ENCODE results near the gene ARSH.
A peak's percentile ranks its signal among the peaks of the same experiment; 100 is the strongest.
"Not testable (repeated sequence)": the region's sequence is repeated elsewhere in the genome, so short reads cannot be mapped to it uniquely, and the experiment has no call there.

Gene ARSH, protein sequence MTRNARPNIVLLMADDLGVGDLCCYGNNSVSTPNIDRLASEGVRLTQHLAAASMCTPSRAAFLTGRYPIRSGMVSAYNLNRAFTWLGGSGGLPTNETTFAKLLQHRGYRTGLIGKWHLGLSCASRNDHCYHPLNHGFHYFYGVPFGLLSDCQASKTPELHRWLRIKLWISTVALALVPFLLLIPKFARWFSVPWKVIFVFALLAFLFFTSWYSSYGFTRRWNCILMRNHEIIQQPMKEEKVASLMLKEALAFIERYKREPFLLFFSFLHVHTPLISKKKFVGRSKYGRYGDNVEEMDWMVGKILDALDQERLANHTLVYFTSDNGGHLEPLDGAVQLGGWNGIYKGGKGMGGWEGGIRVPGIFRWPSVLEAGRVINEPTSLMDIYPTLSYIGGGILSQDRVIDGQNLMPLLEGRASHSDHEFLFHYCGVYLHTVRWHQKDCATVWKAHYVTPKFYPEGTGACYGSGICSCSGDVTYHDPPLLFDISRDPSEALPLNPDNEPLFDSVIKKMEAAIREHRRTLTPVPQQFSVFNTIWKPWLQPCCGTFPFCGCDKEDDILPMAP

DNA sequence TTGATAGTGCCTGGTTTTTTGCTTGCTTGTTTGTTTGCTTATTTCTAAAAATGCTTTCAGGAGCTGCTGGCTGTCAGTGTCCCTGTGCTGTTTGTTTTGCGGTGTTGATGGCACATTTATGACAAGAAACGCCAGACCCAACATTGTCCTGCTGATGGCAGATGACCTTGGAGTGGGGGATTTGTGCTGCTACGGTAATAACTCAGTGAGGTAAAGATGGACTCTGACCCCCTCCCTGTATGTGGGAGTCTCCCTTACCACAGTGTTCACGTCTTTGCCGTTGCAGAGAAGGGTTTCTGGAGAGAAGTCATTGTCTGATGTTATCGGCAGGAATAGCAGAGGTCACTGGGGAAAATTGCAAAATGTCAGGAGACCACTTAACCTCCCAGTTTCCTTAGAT, at the start of gene ARSH:
Gene ARSH, plus strand, starts transcription at position 52 of the 400 bp plus-strand sequence. Its CDS starts 67 bp downstream, at position 119.
- no peak for DNase-seq (ENCODE audit: low read depth in 3 of 3, low spot score in 1 of 3)

DNA sequence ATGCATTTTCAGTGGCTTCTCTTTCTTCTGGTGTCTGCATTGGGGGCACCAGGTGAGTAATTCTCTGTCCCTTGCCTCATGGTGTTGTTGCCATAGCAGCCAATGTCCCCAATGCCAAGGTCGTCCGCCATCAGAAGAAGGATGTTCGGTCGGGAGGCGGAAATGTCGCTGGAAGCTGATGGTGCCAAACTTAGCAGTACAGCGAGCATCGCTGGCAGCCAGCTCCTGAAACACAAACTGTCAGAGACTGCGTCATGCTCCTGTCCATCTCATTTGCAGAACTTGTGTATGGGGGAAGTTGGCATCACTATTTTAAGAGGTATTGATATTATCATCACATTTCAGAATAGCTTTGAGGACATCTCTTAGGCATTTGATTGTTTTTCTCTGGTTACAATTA, 48.1 kb upstream of the ARSH start:
- no peak for DNase-seq (ENCODE audit: low read depth in 3 of 3, low spot score in 1 of 3)

DNA sequence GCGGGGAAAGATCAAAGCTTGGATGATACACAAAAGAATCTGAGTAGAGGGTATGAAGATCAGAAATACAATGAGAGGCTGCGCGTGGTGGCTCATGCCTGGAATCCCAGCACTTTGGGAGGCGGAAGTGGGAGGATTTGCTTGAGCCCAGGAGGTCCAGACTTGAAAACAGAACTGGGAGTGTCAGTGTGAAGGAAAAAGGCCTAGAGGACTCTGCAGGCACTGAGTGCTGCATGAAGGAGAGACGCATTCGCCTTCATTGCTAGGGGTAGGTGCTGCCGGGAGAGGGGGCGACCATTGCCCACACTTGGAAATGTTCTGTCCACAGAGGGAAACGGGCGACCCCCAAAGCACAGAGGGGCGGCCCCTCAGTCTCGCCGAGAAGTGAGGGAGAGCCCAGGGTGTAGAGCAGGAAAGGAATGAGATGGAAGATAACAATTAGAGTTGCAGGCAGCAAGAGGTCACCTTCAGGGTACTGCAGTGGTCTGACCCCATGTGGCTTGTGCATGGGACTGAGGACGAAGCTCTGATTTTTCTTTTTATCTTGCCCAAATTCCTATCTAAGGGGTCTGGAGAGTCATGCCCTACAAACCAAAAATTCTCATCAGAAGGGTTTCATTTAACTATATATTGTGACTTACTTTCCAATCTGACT, 45.4 kb upstream of the ARSH start:
- DNase-seq (ENCODE audit: low read depth in 3 of 3, low spot score in 1 of 3) = no peak

DNA sequence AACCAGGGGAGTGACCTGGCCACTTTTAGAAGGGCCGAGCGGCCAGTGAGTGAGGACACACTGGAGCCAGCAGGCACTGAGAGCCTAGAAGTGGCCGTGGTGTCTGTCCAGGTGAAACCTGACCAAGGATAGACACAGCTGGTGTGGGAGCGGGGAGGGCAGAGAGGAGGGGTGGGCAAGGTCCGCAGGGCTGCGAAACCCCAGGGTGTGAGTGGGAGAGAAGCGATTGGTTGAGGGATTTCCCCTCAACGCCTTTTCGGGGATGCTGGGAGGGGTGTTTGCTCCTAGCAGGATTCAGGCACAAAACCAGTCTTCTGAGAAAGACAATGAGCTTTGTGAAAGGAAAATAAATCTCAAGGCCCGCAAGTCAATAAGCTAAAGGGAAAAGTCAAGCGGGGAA, 44.0 kb upstream of the ARSH start:
- DNase-seq (ENCODE audit: low read depth in 3 of 3, low spot score in 1 of 3) = no peak

DNA sequence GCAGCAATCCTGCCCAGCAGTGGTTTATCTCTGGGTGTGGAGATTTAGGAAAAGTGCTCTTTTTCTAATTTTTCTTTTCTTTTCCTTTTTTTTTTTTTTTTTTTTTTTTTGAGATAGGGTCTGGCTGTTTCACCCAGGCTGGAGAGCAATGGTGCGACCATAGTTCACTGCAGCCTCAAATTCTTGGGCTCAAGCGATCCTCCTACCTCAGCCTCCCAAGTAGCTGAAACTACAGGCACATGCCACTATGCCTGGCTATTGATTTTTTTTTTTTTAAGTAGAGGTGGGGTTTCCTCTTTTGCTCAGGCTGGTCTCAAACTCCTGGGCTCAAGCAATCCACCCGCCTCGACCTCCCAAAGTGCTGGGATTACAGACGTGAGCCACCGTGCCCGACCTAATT, 42.9 kb upstream of the ARSH start:
- not testable (repeated sequence) for DNase-seq (ENCODE audit: low read depth in 3 of 3, low spot score in 1 of 3)

DNA sequence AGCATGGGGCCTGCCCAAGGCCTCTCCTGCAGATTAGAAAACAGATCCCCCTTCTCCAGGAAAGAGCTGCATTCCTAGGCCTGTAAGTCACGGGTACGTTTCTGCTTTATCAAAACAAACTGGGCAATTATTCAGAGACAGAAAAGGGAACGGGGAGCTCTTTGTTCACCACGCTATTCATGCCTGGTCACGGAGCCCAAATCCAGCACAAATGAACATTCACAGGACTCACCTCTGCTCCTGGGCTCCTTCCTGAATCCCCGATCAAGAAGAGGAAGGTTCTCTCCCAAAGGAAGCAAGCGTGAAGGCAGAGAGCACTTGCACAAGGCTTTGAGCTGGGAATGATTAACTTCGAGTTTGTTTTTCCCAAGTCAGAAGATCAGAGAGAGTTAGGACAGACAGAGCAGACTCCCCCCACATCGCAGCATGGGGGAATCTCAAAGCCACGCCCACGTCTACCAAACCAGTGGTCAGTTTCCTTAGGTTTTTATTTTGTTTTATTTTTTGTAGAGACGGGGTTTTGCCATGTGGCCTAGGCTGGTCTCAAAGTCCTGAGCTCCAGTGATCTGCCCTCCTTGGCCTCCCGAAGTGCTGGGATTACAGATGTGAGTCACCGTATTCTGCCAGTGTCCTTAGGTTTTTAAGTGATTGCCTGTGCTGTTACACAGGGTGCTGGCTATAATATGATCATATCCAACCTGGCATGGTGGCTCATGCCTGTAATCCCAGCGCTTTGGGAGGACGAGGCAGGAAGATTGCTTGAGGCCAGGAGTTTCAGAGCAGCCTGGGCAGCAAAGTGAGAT, 42.2 kb upstream of the ARSH start:
- DNase-seq (ENCODE audit: low read depth in 3 of 3, low spot score in 1 of 3) = not testable (repeated sequence)

DNA sequence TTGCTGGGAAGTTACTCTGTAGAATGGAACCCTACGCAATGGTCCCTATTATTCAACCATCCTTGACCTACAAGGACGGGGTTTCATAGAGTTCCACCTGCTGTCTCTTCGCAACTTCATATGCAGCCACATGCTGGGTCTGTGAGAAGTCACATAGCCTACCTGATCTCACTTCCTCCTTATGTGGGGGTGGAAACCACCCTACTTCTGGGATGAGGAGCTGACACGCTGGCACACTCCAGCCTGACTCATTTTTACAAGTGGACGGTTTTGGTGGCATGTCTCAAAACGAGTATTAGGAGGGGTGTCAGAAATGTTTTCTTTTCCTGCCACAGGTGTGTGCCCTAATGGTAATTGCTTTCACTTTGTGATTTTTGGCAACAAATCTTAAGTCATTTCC, 40.4 kb upstream of the ARSH start:
- no peak for DNase-seq (ENCODE audit: low read depth in 3 of 3, low spot score in 1 of 3)

DNA sequence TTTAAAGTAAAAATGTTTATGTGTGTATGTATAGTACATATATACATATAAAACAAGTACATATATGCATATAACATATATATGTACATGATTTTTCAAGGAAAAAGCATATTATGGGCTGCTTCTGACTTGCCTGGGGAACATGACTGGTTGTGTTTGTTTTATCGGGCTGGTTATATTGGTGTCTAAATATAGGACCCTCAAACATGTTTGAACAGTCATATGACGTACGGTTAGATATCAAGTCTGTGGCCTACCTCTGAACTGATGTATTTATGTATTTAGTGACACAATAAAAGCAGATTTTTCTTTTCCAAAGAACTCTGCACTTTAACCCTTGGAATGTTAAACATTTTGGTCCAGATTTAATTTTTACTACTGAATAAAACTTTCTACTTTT, 39.3 kb upstream of the ARSH start:
- DNase-seq (ENCODE audit: low read depth in 3 of 3, low spot score in 1 of 3) = no peak

DNA sequence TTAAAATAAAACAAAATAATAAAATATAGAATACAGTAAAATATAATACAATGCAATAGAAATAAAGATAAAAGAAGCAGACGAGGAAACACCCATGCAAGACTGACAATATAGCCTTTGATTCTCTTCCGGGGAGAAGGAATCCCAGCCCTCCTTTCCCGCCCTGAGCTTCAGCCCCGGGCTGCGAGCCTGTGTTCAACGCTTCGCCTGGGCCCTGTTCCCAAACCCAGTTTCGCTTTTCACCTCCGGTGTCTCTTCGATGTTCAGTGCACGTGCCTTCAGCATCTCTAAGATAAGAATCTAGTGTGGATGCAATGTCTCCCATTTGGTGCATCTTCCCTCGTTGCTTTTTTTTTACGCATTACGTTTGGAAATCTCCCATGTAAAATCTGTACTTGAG, 38.8 kb upstream of the ARSH start:
- DNase-seq (ENCODE audit: low read depth in 3 of 3, low spot score in 1 of 3) = no peak

DNA sequence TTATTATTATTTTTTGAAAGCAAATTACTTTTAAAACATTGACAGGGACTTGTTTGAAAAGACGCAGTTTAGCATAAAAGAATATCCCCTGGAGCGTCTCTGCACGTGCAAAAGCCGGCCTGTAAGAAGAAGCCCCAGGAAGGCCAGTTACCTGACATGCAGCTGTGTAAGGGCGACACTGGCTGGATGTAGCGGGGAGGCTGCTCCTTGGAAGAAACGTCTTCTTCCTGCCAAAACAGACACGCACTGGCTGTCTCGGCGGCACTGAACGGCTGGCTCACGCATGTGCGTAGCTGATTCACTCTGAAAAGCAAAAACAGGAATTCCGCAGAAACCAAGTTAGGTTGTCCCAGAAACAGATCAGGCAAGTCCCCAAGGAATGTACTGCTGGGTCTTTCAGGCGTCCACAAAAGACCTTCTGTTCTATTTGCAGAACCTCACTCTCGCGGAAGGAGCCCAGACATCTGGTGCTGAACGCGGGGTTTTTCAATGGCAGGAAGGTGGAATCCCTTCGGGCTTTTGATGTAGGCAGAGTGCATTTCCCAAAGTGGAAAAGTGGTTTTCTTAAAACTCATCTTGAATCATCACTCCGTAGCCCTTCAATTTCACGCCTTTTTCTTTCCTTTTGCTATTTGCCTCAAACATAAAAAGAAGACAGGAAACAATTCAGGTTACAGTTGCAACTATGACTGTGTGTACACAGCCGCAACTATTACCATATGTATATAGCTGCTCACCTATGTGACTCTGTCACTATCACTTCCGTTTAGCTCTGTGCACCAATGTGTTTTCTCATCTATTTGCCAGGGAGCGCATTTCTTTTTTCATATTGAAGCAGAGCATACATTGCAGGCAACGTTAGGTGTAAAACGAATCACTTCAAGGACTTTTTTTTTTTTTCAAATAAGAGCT, 38.1 kb upstream of the ARSH start:
- peak in 1 of 3 donors; percentile 0 for DNase-seq (ENCODE audit: low read depth in 3 of 3, low spot score in 1 of 3)

DNA sequence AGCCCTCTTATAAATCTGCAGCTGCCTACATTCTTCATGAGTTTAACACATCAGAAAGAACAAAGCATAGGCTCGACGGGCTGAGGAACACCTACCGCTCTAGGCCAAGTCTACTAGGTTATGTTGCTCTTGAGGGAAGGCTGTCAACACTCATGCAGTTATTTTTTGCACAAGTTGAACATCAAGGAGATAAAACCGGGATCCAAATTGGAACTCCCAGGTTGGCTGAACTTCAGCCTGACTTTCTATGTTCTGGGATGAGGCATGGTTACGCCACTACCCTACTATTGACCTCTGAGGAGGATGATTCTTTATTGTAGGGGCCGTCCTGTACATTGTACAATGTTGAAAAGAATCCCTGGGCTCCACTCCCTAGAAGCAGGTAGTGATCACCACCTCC, 37.3 kb upstream of the ARSH start:
- DNase-seq (ENCODE audit: low read depth in 3 of 3, low spot score in 1 of 3) = no peak

DNA sequence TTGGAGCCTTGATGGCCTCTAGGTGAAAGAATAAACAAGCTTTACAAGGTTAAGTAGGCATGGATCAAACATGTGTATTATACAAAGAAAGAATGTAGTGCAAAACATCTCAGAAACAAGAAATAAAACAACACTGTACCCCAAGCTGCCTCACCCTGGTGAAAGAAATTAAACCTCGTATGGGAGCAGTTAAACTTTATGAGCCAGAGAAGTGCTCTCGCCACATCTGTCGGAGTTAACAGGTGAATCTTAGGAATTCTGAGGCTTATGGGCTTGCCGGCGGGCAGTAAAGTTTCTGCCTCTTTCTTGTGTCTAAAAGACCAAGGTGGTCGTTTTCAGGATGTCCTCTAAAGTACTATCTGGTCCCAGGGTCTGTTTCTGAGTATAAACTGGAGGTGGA, 34.0 kb upstream of the ARSH start:
- no peak for DNase-seq (ENCODE audit: low read depth in 3 of 3, low spot score in 1 of 3)

DNA sequence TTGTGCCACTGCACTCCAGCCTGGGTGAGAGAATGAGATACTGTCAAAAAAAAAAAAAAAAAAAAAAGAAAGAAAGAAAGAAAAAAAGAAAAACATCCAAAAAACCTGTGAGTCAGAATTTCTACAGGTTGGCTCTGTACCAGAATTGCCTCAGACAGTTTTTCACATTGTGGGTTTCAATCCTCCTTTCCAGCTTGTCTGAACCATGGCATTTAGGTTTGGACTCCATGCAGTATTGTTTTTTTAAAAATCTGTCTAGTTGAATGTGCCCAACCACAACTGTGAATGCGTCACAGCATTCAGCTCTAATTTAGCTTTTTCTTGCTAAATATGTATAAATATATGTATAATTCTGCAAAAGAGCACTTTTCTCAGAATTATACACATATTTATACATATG, 31.4 kb upstream of the ARSH start:
- no peak for DNase-seq (ENCODE audit: low read depth in 3 of 3, low spot score in 1 of 3)

DNA sequence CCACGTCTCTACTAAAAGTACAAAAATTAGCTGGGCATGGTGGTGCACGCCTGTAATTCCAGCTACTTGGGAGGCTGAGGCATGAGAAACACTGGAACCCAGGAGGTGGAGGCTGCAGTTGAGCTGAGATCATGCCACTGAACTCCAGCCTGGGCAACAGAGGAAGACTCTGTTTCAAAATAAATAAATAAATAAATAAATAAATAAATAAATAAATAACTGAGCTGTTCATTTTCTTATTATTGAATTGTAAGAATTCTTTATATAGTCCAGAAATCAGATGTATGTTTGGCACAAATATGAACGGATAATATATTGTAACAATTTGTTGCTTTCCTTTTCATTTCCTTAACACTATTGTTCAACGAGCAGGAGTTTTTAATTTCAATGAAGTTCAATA, 27.7 kb upstream of the ARSH start:
- not testable (repeated sequence) for DNase-seq (ENCODE audit: low read depth in 3 of 3, low spot score in 1 of 3)

DNA sequence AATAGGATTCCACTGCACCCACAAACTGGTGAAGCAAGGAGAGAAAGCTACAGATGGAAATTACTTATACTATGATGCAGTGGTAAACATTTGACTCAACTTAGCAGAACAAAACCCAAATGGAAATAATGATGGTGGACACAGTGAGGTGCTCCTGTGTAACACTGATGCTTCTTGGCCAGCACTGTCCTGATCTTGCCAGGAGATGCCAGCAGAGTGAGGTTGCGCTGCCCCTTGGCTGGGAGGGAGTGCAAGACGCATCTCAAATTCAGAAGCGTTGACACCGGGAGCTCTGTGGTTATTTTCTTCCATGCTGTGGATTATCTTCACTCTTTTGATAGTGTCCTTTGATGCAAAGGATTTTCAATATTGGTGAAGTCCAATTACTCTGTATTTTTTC, 22.0 kb upstream of the ARSH start:
- DNase-seq (ENCODE audit: low read depth in 3 of 3, low spot score in 1 of 3) = no peak

DNA sequence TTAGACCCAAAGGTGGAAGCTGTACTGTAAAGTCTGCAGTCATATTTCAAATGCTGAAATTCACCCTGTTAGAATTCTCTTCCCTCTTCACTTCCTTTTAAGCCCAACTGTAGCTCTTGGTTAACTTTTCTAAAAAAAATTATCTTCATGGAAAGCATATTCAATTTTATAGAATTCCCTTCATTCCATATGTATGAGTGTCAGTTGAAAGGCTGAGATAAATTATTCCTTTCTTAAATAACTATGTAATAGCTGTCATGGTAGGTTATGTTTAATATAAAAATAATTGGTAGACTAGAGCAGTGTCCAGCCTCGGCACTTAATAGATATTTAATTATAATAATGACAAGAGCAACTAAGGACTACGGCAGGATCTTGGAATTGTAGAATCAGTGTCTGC, 16.8 kb upstream of the ARSH start:
- no peak for DNase-seq (ENCODE audit: low read depth in 3 of 3, low spot score in 1 of 3)

DNA sequence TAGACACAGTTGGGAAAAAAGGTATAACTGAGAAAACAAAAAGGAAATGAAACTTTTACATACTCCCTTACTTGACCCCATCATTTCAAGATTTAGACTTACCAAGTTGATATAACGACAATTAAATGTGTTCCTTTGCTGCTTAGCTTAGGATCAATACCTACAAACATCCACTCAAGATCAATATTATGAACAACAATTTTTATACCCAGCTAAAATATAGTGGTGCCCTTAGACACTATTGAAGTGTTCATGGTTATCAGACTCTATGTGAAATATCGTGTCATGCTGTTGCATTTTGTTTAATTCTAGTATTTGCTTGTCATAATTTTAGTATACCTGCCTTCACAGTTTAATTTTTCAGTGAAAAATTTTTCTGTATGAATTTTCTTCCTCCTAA, 4.2 kb downstream of the ARSH start:
- DNase-seq (ENCODE audit: low read depth in 3 of 3, low spot score in 1 of 3) = no peak

DNA sequence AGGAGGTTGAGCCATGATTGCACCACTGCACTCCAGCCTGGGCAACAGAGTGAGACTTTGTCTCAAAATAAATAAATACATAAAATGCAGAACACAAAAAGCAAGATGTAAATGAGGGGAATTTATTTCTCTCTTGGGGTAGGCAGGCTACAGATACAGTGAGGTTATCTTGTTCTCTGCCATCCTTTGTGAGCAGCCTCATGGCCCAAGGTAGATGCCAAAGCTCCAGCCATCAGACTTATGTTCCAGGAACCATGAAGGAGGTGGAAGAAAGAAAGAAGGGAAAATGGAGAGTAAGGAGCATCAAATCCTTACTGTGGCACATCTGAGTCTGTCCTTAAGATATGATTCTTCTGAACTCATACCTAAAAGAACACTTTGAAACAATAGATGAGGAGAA, 11.1 kb downstream of the ARSH start:
- no peak for DNase-seq (ENCODE audit: low read depth in 3 of 3, low spot score in 1 of 3)

DNA sequence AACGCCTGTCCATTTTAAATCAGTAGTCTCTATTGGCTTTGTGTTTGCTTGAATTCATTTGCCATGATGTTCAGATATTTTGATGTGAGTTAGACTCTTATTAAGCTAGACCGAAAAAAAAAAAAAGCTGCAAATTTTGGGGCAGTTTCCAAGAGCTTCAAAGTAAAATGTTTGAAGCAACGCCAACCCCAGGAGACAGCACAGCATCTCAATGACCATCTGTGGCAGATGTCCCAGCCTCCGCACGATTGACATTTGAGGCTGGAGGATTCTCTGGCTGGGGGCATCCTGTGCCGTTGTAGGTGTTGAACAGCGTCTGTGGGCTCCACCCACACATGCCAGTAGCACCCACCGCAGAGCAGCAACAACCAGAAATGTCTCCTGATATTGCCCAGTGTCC, 17.8 kb downstream of the ARSH start:
- no peak for DNase-seq (ENCODE audit: low read depth in 3 of 3, low spot score in 1 of 3)

DNA sequence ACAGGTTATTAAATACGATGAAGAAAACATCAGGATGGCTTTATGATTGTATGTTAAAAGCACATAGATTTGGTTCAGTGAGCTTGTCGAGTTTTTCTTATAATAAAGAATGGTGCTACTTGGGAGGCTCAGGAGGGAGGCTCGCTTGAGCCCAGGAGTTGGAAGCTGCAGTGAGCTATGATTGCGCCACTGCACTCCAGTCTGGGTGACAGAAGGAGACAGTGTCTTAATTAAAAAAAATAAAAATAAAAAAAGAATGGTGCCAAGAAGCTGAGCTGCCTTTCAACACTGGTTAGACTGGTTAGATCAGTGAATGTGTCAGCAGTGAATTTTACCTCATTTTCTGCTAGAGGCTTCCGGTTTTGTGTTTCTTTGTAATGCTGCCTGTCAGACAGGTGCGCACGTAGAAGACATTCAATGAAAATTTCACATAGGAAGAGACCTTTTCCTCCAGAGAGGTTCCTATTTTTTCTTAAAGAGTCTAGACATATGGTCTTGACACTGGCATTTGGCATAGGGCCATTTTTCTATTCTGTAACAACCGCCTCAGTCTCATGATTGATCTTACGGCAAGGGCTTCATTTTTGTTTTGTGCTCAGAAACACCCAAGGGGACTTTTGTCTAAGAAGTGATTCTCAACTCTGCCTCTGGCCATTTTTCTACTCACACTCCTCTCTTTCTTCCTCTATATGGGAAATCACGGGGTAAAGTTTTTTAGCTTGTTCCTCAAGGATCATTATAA, 19.9 kb downstream of the ARSH start:
- no peak for DNase-seq (ENCODE audit: low read depth in 3 of 3, low spot score in 1 of 3)
